Tibial nerve (tissue), 4 donors: Measurements from ENCODE around the gene DMKN. TPM values are rescaled to one million over a fixed set of nuclear protein-coding genes. Genes with fewer than 3 reads are reported as not detected.
A peak's percentile ranks its signal among the peaks of the same experiment; 100 is the strongest.

ENCODE experiments used
- DNase-seq, 2 donors: peaks; one replicate each; pipeline ENCODE4 v3.0.0-alpha.2; 2019; ENCODE audit warnings: low spot score in 2 of 2
- H3K27ac ChIP-seq, 4 donors: fragments of 200-600 bp; sonication (generic) in 3 of 4; one replicate each; pipeline ENCODE4 v1.5.1; 2017 to 2019; ENCODE audit warnings: mild to moderate bottlenecking in 1 of 4
- H3K27me3 ChIP-seq, 2 donors: fragments of 200-600 bp; sonication (generic) in 1 of 2; one replicate each; pipeline versions ENCODE4 v1.5.1 to v1.6.0; 2017 to 2019
- H3K36me3 ChIP-seq, 3 donors: fragments of 200-600 bp; sonication (generic); one replicate each; pipeline ENCODE4 v1.5.1; 2018 to 2019
- H3K4me1 ChIP-seq, 4 donors: fragments of 200-600 bp; sonication (generic) in 3 of 4; one replicate each; pipeline ENCODE4 v1.5.1; 2017 to 2019
- H3K4me3 ChIP-seq, 4 donors: fragments of 200-600 bp; sonication (generic) in 3 of 4; one replicate each; pipeline ENCODE4 v1.5.1; 2017 to 2019; ENCODE audit warnings: mild to moderate bottlenecking in 1 of 4, moderate library complexity in 1 of 4
- H3K9me3 ChIP-seq, 4 donors: fragments of 200-600 bp; sonication (generic) in 3 of 4; one replicate each; pipeline ENCODE4 v1.5.1; 2017 to 2019
- CTCF ChIP-seq, 5 experiments: fragments of 200-600 bp in 3 of 5; fragments of 450-650 bp in 2 of 5; sonication (generic) in 3 of 5; IDR thresholded peaks; one replicate each; pipeline ENCODE4 v1.5.1; 2016 to 2019; ENCODE audit warnings: antibody characterized with exemption in 5 of 5, mild to moderate bottlenecking in 3 of 5, moderate library complexity in 2 of 5
- EP300 ChIP-seq, 2 donors: sonication (generic); formaldehyde crosslinking; IDR thresholded peaks; one replicate each; pipeline ENCODE4 v1.6.1; 2017; ENCODE audit warnings: antibody characterized with exemption in 2 of 2, mild to moderate bottlenecking in 1 of 2
- POLR2A ChIP-seq, 2 donors: fragments of 450-650 bp; IDR thresholded peaks; one replicate each; pipeline ENCODE4 v1.6.1; 2017; ENCODE audit warnings: antibody characterized with exemption in 2 of 2, mild to moderate bottlenecking in 2 of 2, moderate library complexity in 2 of 2
- WGBS, 2 donors: methylation state at CpG; one replicate each; pipeline ENCODE4 v1.1.5; 2018; 5-methylcytosine and 5-hydroxymethylcytosine counted together
- total RNA-seq, 4 donors: library from RNA; depleted of rRNA; stranded (reverse); fragments of >200 nt; gene quantifications; one replicate each; pipeline ENCODE4 v1.1.0, GENCODE V29; 2016

DMKN gene
- total RNA-seq, 4 donors from 2014 or later = 8.2 to 33.5 (median 26.5) TPM

- no peaks in the 10 kb centered on the region for H3K36me3 ChIP-seq
- peaks cover 0 to 53% of the 10 kb centered on the region in 2 donors for H3K27me3 ChIP-seq
- H3K9me3 ChIP-seq = no peaks in the 10 kb centered on the region
- TF ChIP-seq POLR2A (IDR thresholded peaks at IDR 0.05) = no peak
- no peak for DNase-seq
- WGBS, 2 donors = 4 to 5% methylated on average over 52 to 53 of the region's 60 CpGs
- peak overlapping the region in 2 of 4 donors; percentile 26 to 44 for H3K4me3 ChIP-seq
- H3K27ac ChIP-seq = no peak overlapping the region
- H3K4me1 ChIP-seq = peaks cover 0 to 15% (median 2%) of the 10 kb centered on the region in 4 donors
These were observed 44.3 kb upstream of the DMKN start for GRCh38 chr19:35557539-35558399.

- WGBS, 2 donors = 85 to 87% methylated on average over 16 of the region's 16 CpGs
- no peak overlapping the region for H3K27ac ChIP-seq
- H3K36me3 ChIP-seq = no peaks in the 10 kb centered on the region
- TF ChIP-seq EP300 (IDR thresholded peaks at IDR 0.05) (no peak), CTCF (IDR thresholded peaks at IDR 0.05) (no peak), POLR2A (IDR thresholded peaks at IDR 0.05) (no peak)
- H3K4me1 ChIP-seq = peaks cover 0 to 15% (median 2%) of the 10 kb centered on the region in 4 donors
- DNase-seq = no peak
- H3K27me3 ChIP-seq = peaks cover 0 to 49% of the 10 kb centered on the region in 2 donors
- H3K4me3 ChIP-seq = no peak overlapping the region
- H3K9me3 ChIP-seq = no peaks in the 10 kb centered on the region
These were observed 43.5 kb upstream of the DMKN start for GRCh38 chr19:35556846-35557538.

GRCh38 chr19:35556025-35556590 lies 42.7 kb upstream of the DMKN start:
- 85 to 89% methylated on average over 9 of the region's 9 CpGs for WGBS, 2 donors
- Histone ChIP-seq H3K27me3 (peaks cover 0 to 40% of the 10 kb centered on the region in 2 donors), H3K36me3 (peaks cover 0 to 6% (median 0%) of the 10 kb centered on the region in 3 donors), H3K27ac (no peak overlapping the region), H3K9me3 (no peaks in the 10 kb centered on the region), H3K4me1 (peaks cover 0 to 15% (median 2%) of the 10 kb centered on the region in 4 donors), H3K4me3 (no peak overlapping the region)
- DNase-seq = no peak
- TF ChIP-seq EP300 (IDR thresholded peaks at IDR 0.05) = no peak
- TF ChIP-seq POLR2A (IDR thresholded peaks at IDR 0.05) = no peak
- no peak for TF ChIP-seq CTCF (IDR thresholded peaks at IDR 0.05)

GRCh38 chr19:35555301-35556005 lies 42.0 kb upstream of the DMKN start:
- Histone ChIP-seq H3K4me1 (peaks cover 0 to 15% (median 2%) of the 10 kb centered on the region in 4 donors), H3K36me3 (peaks cover 0 to 12% (median 0%) of the 10 kb centered on the region in 3 donors), H3K27ac (no peak overlapping the region), H3K9me3 (no peaks in the 10 kb centered on the region), H3K27me3 (peaks cover 0 to 34% of the 10 kb centered on the region in 2 donors), H3K4me3 (no peak overlapping the region)
- TF ChIP-seq POLR2A (IDR thresholded peaks at IDR 0.05) (no peak), CTCF (IDR thresholded peaks at IDR 0.05) (no peak), EP300 (IDR thresholded peaks at IDR 0.05) (no peak)
- no peak for DNase-seq
- 64 to 71% methylated on average over 17 to 29 of the region's 30 CpGs for WGBS, 2 donors

GRCh38 chr19:35554076-35554475 lies 40.6 kb upstream of the DMKN start:
- DNase-seq = no peak
- TF ChIP-seq POLR2A (IDR thresholded peaks at IDR 0.05) (no peak), CTCF (IDR thresholded peaks at IDR 0.05) (no peak)
- Histone ChIP-seq H3K27me3 (peaks cover 0 to 20% of the 10 kb centered on the region in 2 donors), H3K9me3 (no peaks in the 10 kb centered on the region), H3K27ac (no peak overlapping the region), H3K4me3 (no peak overlapping the region), H3K36me3 (peaks cover 0 to 17% (median 0%) of the 10 kb centered on the region in 3 donors), H3K4me1 (peaks cover 0 to 17% (median 2%) of the 10 kb centered on the region in 4 donors)
- WGBS, 2 donors = 72 to 78% methylated on average over 5 of the region's 5 CpGs
